Coronary artery (tissue), 2 donors: Measurements from ENCODE around the gene NRG2.

Experiments
- DNase-seq: peaks from one replicate; pipeline ENCODE4 v3.0.0-alpha.2; 2017; ENCODE audit warnings: low spot score
- H3K27ac ChIP-seq, 2 donors: fragments of 200-600 bp; sonication (generic); one replicate each; pipeline ENCODE4 v1.5.1; 2016 to 2019
- H3K4me3 ChIP-seq: fragments of 200-600 bp; sonication (generic); 2 replicates; pipeline ENCODE4 v1.5.1; 2016; ENCODE audit warnings: mild to moderate bottlenecking, moderate library complexity
- TF ChIP-seq, protein P1 (sequence below): fragments of 200-600 bp; sonication (generic); IDR thresholded peaks from one replicate; pipeline ENCODE4 v1.5.1; 2019; ENCODE audit warnings: antibody characterized with exemption

NRG2 gene

DNA sequence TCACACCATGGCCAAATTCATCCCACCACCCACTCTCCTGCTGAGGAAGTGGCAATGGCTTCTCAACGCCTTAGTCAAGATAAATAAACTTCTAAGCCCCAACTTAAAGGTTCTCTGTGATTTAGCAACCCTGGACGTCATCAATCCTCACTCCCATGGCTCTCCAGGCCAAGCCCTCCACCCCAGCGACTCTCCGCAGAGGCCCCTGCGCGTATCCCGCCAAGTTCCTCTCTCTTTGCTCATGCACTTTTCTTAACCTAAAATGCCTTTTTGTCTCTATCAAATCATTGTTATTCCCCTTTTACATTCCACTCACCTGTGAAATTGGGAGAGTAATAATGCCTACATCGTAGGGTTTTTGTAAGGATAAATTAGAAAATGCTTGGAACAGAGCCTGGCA is 88.6 kb downstream of the NRG2 start:
- TF ChIP-seq, protein P1, sequence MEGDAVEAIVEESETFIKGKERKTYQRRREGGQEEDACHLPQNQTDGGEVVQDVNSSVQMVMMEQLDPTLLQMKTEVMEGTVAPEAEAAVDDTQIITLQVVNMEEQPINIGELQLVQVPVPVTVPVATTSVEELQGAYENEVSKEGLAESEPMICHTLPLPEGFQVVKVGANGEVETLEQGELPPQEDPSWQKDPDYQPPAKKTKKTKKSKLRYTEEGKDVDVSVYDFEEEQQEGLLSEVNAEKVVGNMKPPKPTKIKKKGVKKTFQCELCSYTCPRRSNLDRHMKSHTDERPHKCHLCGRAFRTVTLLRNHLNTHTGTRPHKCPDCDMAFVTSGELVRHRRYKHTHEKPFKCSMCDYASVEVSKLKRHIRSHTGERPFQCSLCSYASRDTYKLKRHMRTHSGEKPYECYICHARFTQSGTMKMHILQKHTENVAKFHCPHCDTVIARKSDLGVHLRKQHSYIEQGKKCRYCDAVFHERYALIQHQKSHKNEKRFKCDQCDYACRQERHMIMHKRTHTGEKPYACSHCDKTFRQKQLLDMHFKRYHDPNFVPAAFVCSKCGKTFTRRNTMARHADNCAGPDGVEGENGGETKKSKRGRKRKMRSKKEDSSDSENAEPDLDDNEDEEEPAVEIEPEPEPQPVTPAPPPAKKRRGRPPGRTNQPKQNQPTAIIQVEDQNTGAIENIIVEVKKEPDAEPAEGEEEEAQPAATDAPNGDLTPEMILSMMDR, result no peak
- no peak for DNase-seq
- H3K4me3 ChIP-seq, result no peak overlapping the region
- H3K27ac ChIP-seq, result no peak overlapping the region

- no peak for DNase-seq
- no peak overlapping the region for H3K27ac ChIP-seq
- H3K4me3 ChIP-seq, result no peak overlapping the region
- TF ChIP-seq, protein P1, result no peak
Measured at GRCh38 chr5:139954022-139954421, 89.1 kb downstream of the NRG2 start.

DNA sequence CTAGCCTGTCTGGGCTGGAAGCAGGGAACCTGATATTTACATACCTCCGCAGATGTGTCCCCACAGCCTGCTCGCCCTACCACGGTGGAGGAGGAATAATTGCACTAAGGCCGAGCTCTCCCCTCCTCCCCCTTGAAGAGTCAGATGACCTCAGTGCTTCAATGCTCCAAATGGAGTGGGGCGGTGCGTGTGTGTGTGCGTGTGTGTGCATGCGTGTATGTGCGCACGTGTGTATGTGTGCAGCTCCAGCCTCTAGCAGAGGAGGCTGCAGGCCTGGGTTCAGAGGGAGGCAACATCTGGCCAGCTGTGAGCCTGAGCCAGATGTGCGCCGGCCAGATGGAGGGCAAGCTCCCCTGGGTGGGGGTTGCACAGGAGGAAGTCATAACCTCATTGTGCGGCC is 90.5 kb downstream of the NRG2 start:
- no peak overlapping the region for H3K4me3 ChIP-seq
- DNase-seq, result no peak
- TF ChIP-seq, protein P1, result no peak
- H3K27ac ChIP-seq, result no peak overlapping the region

DNA sequence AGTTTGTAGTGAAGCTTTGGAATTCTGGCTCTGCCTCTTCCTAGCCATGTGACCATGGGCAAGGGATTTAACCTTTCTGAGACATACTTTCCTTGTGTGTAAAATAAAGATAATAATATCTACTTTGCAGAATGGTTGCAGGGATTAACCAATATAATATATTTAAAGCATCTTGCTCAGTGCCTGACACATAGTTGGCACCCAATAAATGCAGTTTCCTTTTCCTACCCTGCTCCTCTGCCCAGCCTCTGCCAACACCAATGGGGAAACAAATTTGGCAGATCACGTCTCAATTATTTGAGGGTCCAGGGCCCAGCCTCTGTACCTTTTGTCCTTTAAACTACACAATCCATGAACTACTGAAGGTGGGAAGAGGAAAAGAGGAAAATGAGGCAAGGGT is 91.1 kb downstream of the NRG2 start:
- Histone ChIP-seq H3K4me3 (no peak overlapping the region), H3K27ac (no peak overlapping the region)
- DNase-seq, result no peak
- TF ChIP-seq, protein P1, result no peak

GRCh38 chr5:139951296-139951924 is 91.7 kb downstream of the NRG2 start:
- Histone ChIP-seq H3K4me3 (no peak overlapping the region), H3K27ac (no peak overlapping the region)
- TF ChIP-seq, protein P1, result no peak
- DNase-seq, result no peak

GRCh38 chr5:139950436-139950835 is 92.7 kb downstream of the NRG2 start:
- no peak for DNase-seq
- Histone ChIP-seq H3K27ac (no peak overlapping the region), H3K4me3 (no peak overlapping the region)
- TF ChIP-seq, protein P1, result no peak

DNA sequence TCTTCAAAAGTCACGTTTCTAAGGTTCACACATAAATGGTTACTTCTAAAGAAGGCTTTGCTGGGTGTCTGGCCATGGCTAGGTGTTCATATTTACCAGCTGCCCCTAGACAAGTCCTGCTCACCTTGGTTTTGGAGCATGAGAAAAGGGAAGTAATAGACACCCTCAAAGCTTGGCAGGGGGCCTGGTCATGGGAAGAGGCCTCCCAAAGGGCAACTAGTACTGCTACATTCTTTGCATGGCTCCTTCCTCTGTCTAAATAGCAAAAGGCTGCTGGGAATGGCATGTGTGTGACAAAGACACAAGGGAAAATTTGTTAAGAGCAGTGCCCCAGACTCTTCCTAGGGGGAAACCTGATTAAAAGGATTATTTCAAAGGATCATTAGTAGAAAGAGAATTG is 93.4 kb downstream of the NRG2 start:
- TF ChIP-seq, protein P1, result no peak
- Histone ChIP-seq H3K27ac (no peak overlapping the region), H3K4me3 (no peak overlapping the region)
- no peak for DNase-seq
